Choroid plexus epithelial cell (primary cell): ENCODE results near the gene LETM1.
A peak's percentile ranks its signal among the peaks of the same experiment; 100 is the strongest.

Experiments used
- DNase-seq: peaks from one replicate; pipeline ENCODE4 v3.0.0-alpha.2; 2010; ENCODE audit warnings: low read depth
- H3K4me3 ChIP-seq: 2 replicates; pipeline ENCODE4 v1.5.1; 2011; ENCODE audit warnings: low read depth, mild to moderate bottlenecking, control low read depth, low read length, moderate library complexity
- TF ChIP-seq, protein P1 (sequence below): conservative IDR thresholded peaks from 2 replicates; pipeline ENCODE4 v1.5.1; 2011; ENCODE audit warnings: low read depth, mild to moderate bottlenecking, control low read depth, inconsistent platforms, low read length, moderate library complexity

Gene LETM1

DNA sequence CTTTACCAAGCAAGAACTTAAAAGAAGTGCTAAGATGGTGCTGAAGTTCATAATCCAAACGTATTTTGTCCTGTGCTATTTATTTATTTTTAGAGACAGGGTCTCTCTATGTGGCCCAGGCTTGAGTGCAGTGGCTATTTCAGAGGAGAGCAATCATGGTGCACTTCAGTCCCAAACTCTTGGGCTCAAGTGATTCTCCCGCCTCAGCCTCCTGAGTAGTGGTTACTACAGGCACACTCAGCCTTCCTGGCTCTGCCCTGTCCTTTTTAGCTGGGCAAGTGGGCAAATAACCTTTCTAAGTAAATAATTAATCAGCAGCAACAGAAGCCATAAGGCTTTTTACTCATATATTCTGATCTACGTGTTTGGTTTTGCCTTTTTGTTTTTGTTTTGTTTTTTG is 17.8 kb upstream of the LETM1 start:
- no peak overlapping the region for H3K4me3 ChIP-seq
- TF ChIP-seq, protein P1, sequence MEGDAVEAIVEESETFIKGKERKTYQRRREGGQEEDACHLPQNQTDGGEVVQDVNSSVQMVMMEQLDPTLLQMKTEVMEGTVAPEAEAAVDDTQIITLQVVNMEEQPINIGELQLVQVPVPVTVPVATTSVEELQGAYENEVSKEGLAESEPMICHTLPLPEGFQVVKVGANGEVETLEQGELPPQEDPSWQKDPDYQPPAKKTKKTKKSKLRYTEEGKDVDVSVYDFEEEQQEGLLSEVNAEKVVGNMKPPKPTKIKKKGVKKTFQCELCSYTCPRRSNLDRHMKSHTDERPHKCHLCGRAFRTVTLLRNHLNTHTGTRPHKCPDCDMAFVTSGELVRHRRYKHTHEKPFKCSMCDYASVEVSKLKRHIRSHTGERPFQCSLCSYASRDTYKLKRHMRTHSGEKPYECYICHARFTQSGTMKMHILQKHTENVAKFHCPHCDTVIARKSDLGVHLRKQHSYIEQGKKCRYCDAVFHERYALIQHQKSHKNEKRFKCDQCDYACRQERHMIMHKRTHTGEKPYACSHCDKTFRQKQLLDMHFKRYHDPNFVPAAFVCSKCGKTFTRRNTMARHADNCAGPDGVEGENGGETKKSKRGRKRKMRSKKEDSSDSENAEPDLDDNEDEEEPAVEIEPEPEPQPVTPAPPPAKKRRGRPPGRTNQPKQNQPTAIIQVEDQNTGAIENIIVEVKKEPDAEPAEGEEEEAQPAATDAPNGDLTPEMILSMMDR = no peak
- no peak for DNase-seq

- no peak overlapping the region for H3K4me3 ChIP-seq
- no peak for DNase-seq
- TF ChIP-seq, protein P1 = no peak
Measured at GRCh38 chr4:1873291-1873690, 17.3 kb upstream of the LETM1 start.

DNA sequence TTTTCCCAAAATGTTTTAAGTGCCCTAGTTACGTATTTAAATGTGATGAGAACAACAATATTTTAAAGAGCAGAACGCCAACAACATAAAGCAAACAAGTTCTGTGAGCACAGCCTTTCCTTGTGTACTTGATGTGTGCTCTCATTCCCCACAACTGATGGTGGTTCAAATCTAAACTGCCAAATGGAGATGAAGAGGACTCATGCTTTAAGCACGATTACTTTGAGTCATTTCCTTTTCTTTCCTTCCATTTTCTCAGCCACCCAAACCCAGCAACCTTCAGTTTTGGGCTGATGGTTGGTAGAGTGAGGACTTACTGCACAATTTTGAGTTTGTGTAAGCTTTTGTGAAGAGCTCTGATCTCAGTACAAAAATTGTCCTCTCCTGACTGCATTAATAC is 16.9 kb upstream of the LETM1 start:
- peak; percentile 40 for DNase-seq
- TF ChIP-seq, protein P1 = no peak
- H3K4me3 ChIP-seq = no peak overlapping the region

GRCh38 chr4:1871471-1872021 is 15.6 kb upstream of the LETM1 start:
- peak overlapping the region; percentile 68 for H3K4me3 ChIP-seq

GRCh38 chr4:1870578-1871443 is 14.9 kb upstream of the LETM1 start, which contains the start of gene NSD2:
TSS of gene NSD2 (plus strand) at chr4:1871393. CDS start at chr4:1900655, 29,262 bp downstream.
- H3K4me3 ChIP-seq = peak within 1 kb of the TSS; percentile 79
- peak; percentile 84 for DNase-seq
- TF ChIP-seq, protein P1 = no peak

More at GRCh38 chr4:1871471-1872021, 15.6 kb upstream of the LETM1 start:
- TF ChIP-seq, protein P1 = no peak
- no peak for DNase-seq

- DNase-seq = peak; percentile 78
- H3K4me3 ChIP-seq = peak overlapping the region; percentile 79
- TF ChIP-seq, protein P1 = no peak
Measured at GRCh38 chr4:1870328-1870577, 14.3 kb upstream of the LETM1 start.
